Endothelial cell of umbilical vein (primary cell): ENCODE results near the gene PAQR8. TPM values are rescaled to one million over a fixed set of nuclear protein-coding genes. Genes with fewer than 3 reads are reported as not detected.

ENCODE experiments used
- BruUV-seq: library from RNA; stranded (reverse); fragments of 400-500 nt; replicated peaks from 2 replicates; lab custom pipeline; 2021; lab: Mats Ljungman, UMichigan
- CTCF ChIA-PET: fragments of 300-600, 350-600 bp; sonication (Branson Sonifier 250); formaldehyde crosslinking; loops from one replicate; lab custom pipeline; 2021; ENCODE audit warnings: antibody characterized with exemption, inconsistent platforms; lab: Charles Lee
- POLR2A ChIA-PET: fragments of 300-600, 350-600 bp; sonication (Branson Sonifier 250); formaldehyde crosslinking; loops from one replicate; lab custom pipeline; 2021; ENCODE audit warnings: antibody characterized with exemption, inconsistent platforms; lab: Charles Lee
- DNase-seq: peaks from one replicate; pipeline ENCODE4 v3.0.0-alpha.2; 2011; ENCODE audit warnings: low read depth, low spot score
- FAIRE-seq: peaks from 2 replicates; lab custom pipeline; 2011; peaks lifted over from hg19 to GRCh38; lab: Jason Lieb, UNC
- H2AFZ ChIP-seq: 2 replicates; pipeline ENCODE4 v1.6.0; 2012; ENCODE audit warnings: low read depth, low read length, control low read depth, inconsistent platforms
- H3K27ac ChIP-seq: 2 replicates; pipeline ENCODE4 v1.5.1; 2011; ENCODE audit warnings: low read depth, mild to moderate bottlenecking, control low read depth, low read length, moderate library complexity; ENCODE audit not compliant: insufficient read depth
- H3K27me3 ChIP-seq, 2 experiments: 2 replicates each; pipeline versions ENCODE4 v1.6.0 to v1.6.1; 2011; ENCODE audit warnings: low read length in 2 of 2, mixed read lengths in 1 of 2; ENCODE audit not compliant: control insufficient read depth in 2 of 2, insufficient read depth in 2 of 2
- H3K36me3 ChIP-seq, 2 experiments: 2 replicates in 1 of 2; 3 replicates in 1 of 2; pipeline ENCODE4 v1.5.1; 2011; ENCODE audit warnings: low read length in 2 of 2, mild to moderate bottlenecking in 1 of 2, moderate library complexity in 1 of 2; ENCODE audit not compliant: control insufficient read depth in 2 of 2, insufficient read depth in 2 of 2; ENCODE audit errors: extremely low read depth in 1 of 2
- H3K4me1 ChIP-seq: 3 replicates; pipeline ENCODE4 v1.5.1; 2011; ENCODE audit warnings: mild to moderate bottlenecking, low read length; ENCODE audit not compliant: control insufficient read depth, insufficient read depth; ENCODE audit errors: extremely low read depth
- H3K4me2 ChIP-seq: 2 replicates; pipeline ENCODE4 v1.6.1; 2011; ENCODE audit warnings: low read length, control low read depth, mixed read lengths; ENCODE audit not compliant: insufficient read depth
- H3K4me3 ChIP-seq, 3 experiments: fragments of 200-600 bp in 1 of 3; sonication (generic), shearing (Covaris generic) in 1 of 3; replicated peaks in 1 of 3; 2 replicates each; pipeline ENCODE4 v1.5.1; 2011 to 2016; ENCODE audit warnings: control low read depth in 3 of 3, low read length in 3 of 3, mild to moderate bottlenecking in 2 of 3, inconsistent platforms in 1 of 3, low read depth in 1 of 3, moderate library complexity in 1 of 3; ENCODE audit not compliant: insufficient read depth in 1 of 3
- H3K79me2 ChIP-seq: 2 replicates; pipeline ENCODE4 v1.6.0; 2012; ENCODE audit warnings: low read length, inconsistent platforms; ENCODE audit not compliant: control insufficient read depth, insufficient read depth
- H3K9ac ChIP-seq: replicated peaks from 2 replicates; pipeline ENCODE3; 2011; ENCODE audit warnings: low read length, control low read depth; ENCODE audit not compliant: insufficient read depth; ENCODE audit errors: extremely low read depth
- H3K9me1 ChIP-seq: replicated peaks from 3 replicates; pipeline ENCODE4 v1.6.0; 2011; ENCODE audit warnings: mild to moderate bottlenecking, low read length; ENCODE audit not compliant: control insufficient read depth, insufficient read depth; ENCODE audit errors: extremely low read depth
- H3K9me3 ChIP-seq: replicated peaks from 2 replicates; pipeline ENCODE4 v1.5.1; 2012; ENCODE audit warnings: low read length, inconsistent platforms; ENCODE audit not compliant: control insufficient read depth, insufficient read depth
- H4K20me1 ChIP-seq: replicated peaks from 2 replicates; pipeline ENCODE3; 2011; ENCODE audit warnings: mild to moderate bottlenecking, low read length; ENCODE audit not compliant: control insufficient read depth, insufficient read depth; ENCODE audit errors: extremely low read depth
- EZH2 ChIP-seq: IDR thresholded peaks from 2 replicates; pipeline ENCODE4 v1.6.1; 2012; ENCODE audit warnings: borderline replicate concordance, low read depth, mild to moderate bottlenecking, moderate library complexity, low read length, inconsistent platforms; ENCODE audit not compliant: severe bottlenecking
- FOS ChIP-seq: IDR thresholded peaks from 2 replicates; pipeline ENCODE4 v1.6.1; 2011; ENCODE audit warnings: mild to moderate bottlenecking, low read length, moderate library complexity, borderline replicate concordance; ENCODE audit not compliant: insufficient read depth
- GATA2 ChIP-seq: IDR thresholded peaks from 2 replicates; pipeline ENCODE4 v1.7.0; 2011; ENCODE audit warnings: low read depth, mild to moderate bottlenecking, moderate library complexity, mixed read lengths, low read length; ENCODE audit not compliant: insufficient read length, insufficient read depth
- JUN ChIP-seq: IDR thresholded peaks from 2 replicates; pipeline ENCODE4 v1.6.1; 2011; ENCODE audit warnings: borderline replicate concordance, low read depth; ENCODE audit not compliant: insufficient read length, insufficient read depth
- MAX ChIP-seq: IDR thresholded peaks from 2 replicates; pipeline ENCODE4 v1.6.1; 2011; ENCODE audit not compliant: insufficient read depth, insufficient read length
- MYC ChIP-seq: IDR thresholded peaks from one replicate; pipeline ENCODE4 v1.6.1; 2011; ENCODE audit warnings: mild to moderate bottlenecking, low read depth, low read length
- POLR2A ChIP-seq: IDR thresholded peaks from 2 replicates; pipeline ENCODE4 v1.6.1; 2012; ENCODE audit warnings: low read depth, mild to moderate bottlenecking, control low read depth, low read length
- POLR2AphosphoS5 ChIP-seq: IDR thresholded peaks from 2 replicates; pipeline ENCODE4 v1.6.1; 2012; ENCODE audit warnings: low read depth, mild to moderate bottlenecking, control low read depth, low read length, moderate library complexity; ENCODE audit not compliant: insufficient read depth
- dilution Hi-C: fragments of 300-500 bp; cut with MboI; formaldehyde crosslinking; loops from one replicate; pipeline ENCODE4 v1.15.0; 2019; ENCODE audit warnings: low sequenced_read_pairs; ENCODE audit not compliant: extremely low pct_ligation_motif_present
- intact Hi-C: fragments of 100-400 bp; cut with micrococcal nuclease; formaldehyde crosslinking; loops from one replicate; pipeline ENCODE4 v1.10.0; 2022
- polyA plus RNA-seq, 4 experiments: library from polyadenylated mRNA; depleted of rRNA in 3 of 4; stranded (reverse) in 3 of 4; unstranded in 1 of 4; fragments of >200 nt; gene quantifications; 2 replicates each; pipeline versions ENCODE4 v1.2.1 to v1.2.3, GENCODE V29; 2011 to 2012; ENCODE audit warnings: missing spikeins in 1 of 4
- total RNA-seq: library from RNA; stranded (reverse); gene quantifications from 2 replicates; pipeline ENCODE4 v1.2.3, GENCODE V29; 2021
- TF ChIP-seq, protein P1 (sequence below), 2 donors: IDR thresholded peaks; 1 replicate in 1 of 2; 2 replicates in 1 of 2; pipeline ENCODE4 v1.5.1; 2011; ENCODE audit warnings: low read length in 2 of 2, mild to moderate bottlenecking in 2 of 2, moderate library complexity in 2 of 2, control low read depth in 1 of 2, inconsistent platforms in 1 of 2, low read depth in 1 of 2; ENCODE audit not compliant: insufficient read depth in 1 of 2; ENCODE audit errors: extremely low read depth in 1 of 2

The PAQR8 gene
- total and polyA plus RNA-seq, 2 donors (not counting 3 experiments of a cell fraction or from before 2014, with no cell fraction given), result 4.3 to 6.0 TPM

GRCh38 chr6:52356017-52356416 is 5.9 kb upstream of the PAQR8 start:
- POLR2A ChIA-PET, result no interaction called here
- peaks cover 13% of the 10 kb centered on the region for H3K4me1 ChIP-seq
- no peaks in the 10 kb centered on the region for H3K36me3 ChIP-seq
- H3K79me2 ChIP-seq, result no peaks in the 10 kb centered on the region
- no peaks in the 10 kb centered on the region for H3K9me1 ChIP-seq
- intact Hi-C loops, result no loop called here
- CTCF ChIA-PET, result interaction anchor here (0.6 kb wide), 1 partner anchor 52 kb away, joined by 3 read pairs; no protein-coding TSS in a partner anchor
- BruUV-seq, result no TSS peak
- dilution Hi-C loops, result no loop called here
- no peaks in the 10 kb centered on the region for H4K20me1 ChIP-seq
- no peak overlapping the region for H2AFZ ChIP-seq
- H3K9ac ChIP-seq, result no peak overlapping the region
- no peaks in the 10 kb centered on the region for H3K27me3 ChIP-seq
- H3K27ac ChIP-seq, result no peak overlapping the region
- H3K4me2 ChIP-seq, result no peak overlapping the region
- TF ChIP-seq MYC, result no peak
- no peak for TF ChIP-seq JUN
- no peak for TF ChIP-seq POLR2A
- TF ChIP-seq FOS, result no peak
- no peak for TF ChIP-seq MAX
- TF ChIP-seq, protein P1, sequence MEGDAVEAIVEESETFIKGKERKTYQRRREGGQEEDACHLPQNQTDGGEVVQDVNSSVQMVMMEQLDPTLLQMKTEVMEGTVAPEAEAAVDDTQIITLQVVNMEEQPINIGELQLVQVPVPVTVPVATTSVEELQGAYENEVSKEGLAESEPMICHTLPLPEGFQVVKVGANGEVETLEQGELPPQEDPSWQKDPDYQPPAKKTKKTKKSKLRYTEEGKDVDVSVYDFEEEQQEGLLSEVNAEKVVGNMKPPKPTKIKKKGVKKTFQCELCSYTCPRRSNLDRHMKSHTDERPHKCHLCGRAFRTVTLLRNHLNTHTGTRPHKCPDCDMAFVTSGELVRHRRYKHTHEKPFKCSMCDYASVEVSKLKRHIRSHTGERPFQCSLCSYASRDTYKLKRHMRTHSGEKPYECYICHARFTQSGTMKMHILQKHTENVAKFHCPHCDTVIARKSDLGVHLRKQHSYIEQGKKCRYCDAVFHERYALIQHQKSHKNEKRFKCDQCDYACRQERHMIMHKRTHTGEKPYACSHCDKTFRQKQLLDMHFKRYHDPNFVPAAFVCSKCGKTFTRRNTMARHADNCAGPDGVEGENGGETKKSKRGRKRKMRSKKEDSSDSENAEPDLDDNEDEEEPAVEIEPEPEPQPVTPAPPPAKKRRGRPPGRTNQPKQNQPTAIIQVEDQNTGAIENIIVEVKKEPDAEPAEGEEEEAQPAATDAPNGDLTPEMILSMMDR (IDR thresholded peaks at IDR 0.05; ENCODE audit: extremely low read depth in 1 of 2, insufficient read depth in 1 of 2, low read depth in 1 of 2, low read length in 2 of 2), result no peak
- TF ChIP-seq EZH2, result no peak
- no peak for TF ChIP-seq GATA2
- no peak for TF ChIP-seq POLR2AphosphoS5
- DNase-seq (no peak), FAIRE-seq (no peak)
- no peak overlapping the region for H3K4me3 ChIP-seq
- H3K9me3 ChIP-seq, result no peaks in the 10 kb centered on the region
